ENCODE results near the gene RMDN2.

The RMDN2 gene

GRCh38 chr2:37919631-37920032 is 5.5 kb upstream of the RMDN2 start:
- no peak overlapping the region for H2AFZ ChIP-seq (ENCODE audit: low read depth, low read length)
- no peaks in the 10 kb centered on the region for H3K4me1 ChIP-seq (ENCODE audit: low read length)
- no peak overlapping the region for H3K27ac ChIP-seq (ENCODE audit: low read length)
- no peaks in the 10 kb centered on the region for H3K36me3 ChIP-seq (replicated peaks; ENCODE audit: low read depth, low read length)
- H3K4me3 ChIP-seq (ENCODE audit: low read length), result no peak overlapping the region
- no peaks in the 10 kb centered on the region for H4K20me1 ChIP-seq (ENCODE audit: insufficient read depth, low read length)
- no peaks in the 10 kb centered on the region for H3K9me3 ChIP-seq (ENCODE audit: insufficient read depth, low read length)
- no peak overlapping the region for H3K4me2 ChIP-seq (ENCODE audit: low read length)
- TF ChIP-seq EZH2phosphoT487 (IDR thresholded peaks at IDR 0.05; ENCODE audit: low read depth) (no peak), CTCF (IDR thresholded peaks at IDR 0.05; ENCODE audit: low read depth, low read length) (no peak)
- H3K9ac ChIP-seq (ENCODE audit: low read length), result no peak overlapping the region
- peaks cover 42% of the 10 kb centered on the region for H3K27me3 ChIP-seq (ENCODE audit: low read depth, low read length)
- H3K79me2 ChIP-seq (ENCODE audit: low read length), result no peaks in the 10 kb centered on the region

GRCh38 chr2:37920570-37920969 is 4.5 kb upstream of the RMDN2 start:
- TF ChIP-seq CTCF (IDR thresholded peaks at IDR 0.05; ENCODE audit: low read depth, low read length), result no peak
- no peak for TF ChIP-seq EZH2phosphoT487 (IDR thresholded peaks at IDR 0.05; ENCODE audit: low read depth)
- no peak overlapping the region for H3K9ac ChIP-seq (ENCODE audit: low read length)
- H3K27ac ChIP-seq (ENCODE audit: low read length), result no peak overlapping the region
- no peak overlapping the region for H2AFZ ChIP-seq (ENCODE audit: low read depth, low read length)
- H3K4me3 ChIP-seq (ENCODE audit: low read length), result no peak overlapping the region
- H3K27me3 ChIP-seq (ENCODE audit: low read depth, low read length), result peaks cover 42% of the 10 kb centered on the region
- H3K4me2 ChIP-seq (ENCODE audit: low read length), result no peak overlapping the region
- H3K36me3 ChIP-seq (replicated peaks; ENCODE audit: low read depth, low read length), result no peaks in the 10 kb centered on the region
- no peaks in the 10 kb centered on the region for H3K79me2 ChIP-seq (ENCODE audit: low read length)
- no peaks in the 10 kb centered on the region for H4K20me1 ChIP-seq (ENCODE audit: insufficient read depth, low read length)
- H3K9me3 ChIP-seq (ENCODE audit: insufficient read depth, low read length), result no peaks in the 10 kb centered on the region
- no peaks in the 10 kb centered on the region for H3K4me1 ChIP-seq (ENCODE audit: low read length)

- no peak overlapping the region for H3K4me3 ChIP-seq (ENCODE audit: low read length)
- no peak overlapping the region for H3K4me2 ChIP-seq (ENCODE audit: low read length)
These were observed 3.3 kb upstream of the RMDN2 start for GRCh38 chr2:37921781-37922180.

GRCh38 chr2:37923308-37924055 is 1.6 kb upstream of the RMDN2 start:
- H3K27me3 ChIP-seq (ENCODE audit: low read depth, low read length), result peaks cover 38% of the 10 kb centered on the region
- no peak overlapping the region for H2AFZ ChIP-seq (ENCODE audit: low read depth, low read length)
- no peak overlapping the region for H3K9ac ChIP-seq (ENCODE audit: low read length)
- no peak for TF ChIP-seq CTCF (IDR thresholded peaks at IDR 0.05; ENCODE audit: low read depth, low read length)
- H4K20me1 ChIP-seq (ENCODE audit: insufficient read depth, low read length), result no peaks in the 10 kb centered on the region
- H3K36me3 ChIP-seq (replicated peaks; ENCODE audit: low read depth, low read length), result no peaks in the 10 kb centered on the region
- no peak overlapping the region for H3K4me2 ChIP-seq (ENCODE audit: low read length)
- H3K4me3 ChIP-seq (ENCODE audit: low read length), result no peak overlapping the region
- H3K9me3 ChIP-seq (ENCODE audit: insufficient read depth, low read length), result no peaks in the 10 kb centered on the region
- no peaks in the 10 kb centered on the region for H3K4me1 ChIP-seq (ENCODE audit: low read length)
- no peak overlapping the region for H3K27ac ChIP-seq (ENCODE audit: low read length)
- no peaks in the 10 kb centered on the region for H3K79me2 ChIP-seq (ENCODE audit: low read length)

More at GRCh38 chr2:37921781-37922180, 3.3 kb upstream of the RMDN2 start:
- no peaks in the 10 kb centered on the region for H3K79me2 ChIP-seq (ENCODE audit: low read length)
- peaks cover 38% of the 10 kb centered on the region for H3K27me3 ChIP-seq (ENCODE audit: low read depth, low read length)
- no peak overlapping the region for H3K9ac ChIP-seq (ENCODE audit: low read length)
- H2AFZ ChIP-seq (ENCODE audit: low read depth, low read length), result no peak overlapping the region
- TF ChIP-seq CTCF (IDR thresholded peaks at IDR 0.05; ENCODE audit: low read depth, low read length), result no peak
- no peak for TF ChIP-seq EZH2phosphoT487 (IDR thresholded peaks at IDR 0.05; ENCODE audit: low read depth)
- no peak overlapping the region for H3K27ac ChIP-seq (ENCODE audit: low read length)
- H3K36me3 ChIP-seq (replicated peaks; ENCODE audit: low read depth, low read length), result no peaks in the 10 kb centered on the region
- H3K4me1 ChIP-seq (ENCODE audit: low read length), result no peaks in the 10 kb centered on the region
- no peaks in the 10 kb centered on the region for H4K20me1 ChIP-seq (ENCODE audit: insufficient read depth, low read length)
- H3K9me3 ChIP-seq (ENCODE audit: insufficient read depth, low read length), result no peaks in the 10 kb centered on the region

All from OCI-LY3 (cell line).